Endothelial cell (in vitro differentiated cells): Measurements from ENCODE around the gene FEN1. TPM values are rescaled to one million over a fixed set of nuclear protein-coding genes. Genes with fewer than 3 reads are reported as not detected.
A peak's percentile ranks its signal among the peaks of the same experiment; 100 is the strongest.

Experiments
- DNase-seq: peaks from one replicate; pipeline ENCODE4 v3.0.0; 2021; ENCODE audit warnings: low spot score
- H3K27ac Mint-ChIP-seq: one replicate; pipeline ENCODE4 v1.8.0; 2021; ENCODE audit warnings: mixed read lengths, inconsistent platforms; ENCODE audit not compliant: unreplicated experiment
- H3K27me3 Mint-ChIP-seq: one replicate; pipeline ENCODE4 v1.8.0; 2021; ENCODE audit warnings: mild to moderate bottlenecking, moderate library complexity, mixed read lengths, inconsistent platforms; ENCODE audit not compliant: unreplicated experiment
- H3K36me3 Mint-ChIP-seq: one replicate; pipeline ENCODE4 v1.8.0; 2021; ENCODE audit warnings: mild to moderate bottlenecking, low read depth, mixed read lengths, inconsistent platforms; ENCODE audit not compliant: unreplicated experiment
- H3K4me1 Mint-ChIP-seq: one replicate; pipeline ENCODE4 v1.8.0; 2021; ENCODE audit warnings: mild to moderate bottlenecking, mixed read lengths, inconsistent platforms; ENCODE audit not compliant: unreplicated experiment
- H3K4me3 Mint-ChIP-seq: one replicate; pipeline ENCODE4 v1.8.0; 2021; ENCODE audit warnings: mild to moderate bottlenecking, mixed read lengths, inconsistent platforms; ENCODE audit not compliant: unreplicated experiment
- H3K9me3 Mint-ChIP-seq: one replicate; pipeline ENCODE4 v1.8.0; 2021; ENCODE audit warnings: mixed read lengths, inconsistent platforms; ENCODE audit not compliant: unreplicated experiment
- total RNA-seq: library from RNA; stranded (reverse); fragmentation: NEBNext Ultra II Directional; extraction: Animal tissue kit (Norgen Biotek cat#: 25700); gene quantifications from one replicate; pipeline ENCODE4 v1.2.1, GENCODE V29; 2021; ENCODE audit not compliant: unreplicated experiment
- TF ChIP-seq, protein P1 (sequence below): fragments of 200-600 bp; sonication (generic); IDR thresholded peaks from one replicate; pipeline ENCODE4 v1.5.0; 2021; ENCODE audit warnings: antibody characterized with exemption; ENCODE audit not compliant: unreplicated experiment

Gene FEN1
- total RNA-seq, 1 donor from 2014 or later = 22.0 TPM

GRCh38 chr11:61749591-61750217 lies 43.0 kb upstream of the FEN1 start:
- Mint-ChIP-seq H3K4me3 (no peak overlapping the region), H3K27me3 (peaks cover 20% of the 10 kb centered on the region), H3K36me3 (no peaks in the 10 kb centered on the region), H3K4me1 (peaks cover 7% of the 10 kb centered on the region), H3K9me3 (no peaks in the 10 kb centered on the region), H3K27ac (no peak overlapping the region)
- TF ChIP-seq, protein P1, sequence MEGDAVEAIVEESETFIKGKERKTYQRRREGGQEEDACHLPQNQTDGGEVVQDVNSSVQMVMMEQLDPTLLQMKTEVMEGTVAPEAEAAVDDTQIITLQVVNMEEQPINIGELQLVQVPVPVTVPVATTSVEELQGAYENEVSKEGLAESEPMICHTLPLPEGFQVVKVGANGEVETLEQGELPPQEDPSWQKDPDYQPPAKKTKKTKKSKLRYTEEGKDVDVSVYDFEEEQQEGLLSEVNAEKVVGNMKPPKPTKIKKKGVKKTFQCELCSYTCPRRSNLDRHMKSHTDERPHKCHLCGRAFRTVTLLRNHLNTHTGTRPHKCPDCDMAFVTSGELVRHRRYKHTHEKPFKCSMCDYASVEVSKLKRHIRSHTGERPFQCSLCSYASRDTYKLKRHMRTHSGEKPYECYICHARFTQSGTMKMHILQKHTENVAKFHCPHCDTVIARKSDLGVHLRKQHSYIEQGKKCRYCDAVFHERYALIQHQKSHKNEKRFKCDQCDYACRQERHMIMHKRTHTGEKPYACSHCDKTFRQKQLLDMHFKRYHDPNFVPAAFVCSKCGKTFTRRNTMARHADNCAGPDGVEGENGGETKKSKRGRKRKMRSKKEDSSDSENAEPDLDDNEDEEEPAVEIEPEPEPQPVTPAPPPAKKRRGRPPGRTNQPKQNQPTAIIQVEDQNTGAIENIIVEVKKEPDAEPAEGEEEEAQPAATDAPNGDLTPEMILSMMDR = no peak
- no peak for DNase-seq

DNA sequence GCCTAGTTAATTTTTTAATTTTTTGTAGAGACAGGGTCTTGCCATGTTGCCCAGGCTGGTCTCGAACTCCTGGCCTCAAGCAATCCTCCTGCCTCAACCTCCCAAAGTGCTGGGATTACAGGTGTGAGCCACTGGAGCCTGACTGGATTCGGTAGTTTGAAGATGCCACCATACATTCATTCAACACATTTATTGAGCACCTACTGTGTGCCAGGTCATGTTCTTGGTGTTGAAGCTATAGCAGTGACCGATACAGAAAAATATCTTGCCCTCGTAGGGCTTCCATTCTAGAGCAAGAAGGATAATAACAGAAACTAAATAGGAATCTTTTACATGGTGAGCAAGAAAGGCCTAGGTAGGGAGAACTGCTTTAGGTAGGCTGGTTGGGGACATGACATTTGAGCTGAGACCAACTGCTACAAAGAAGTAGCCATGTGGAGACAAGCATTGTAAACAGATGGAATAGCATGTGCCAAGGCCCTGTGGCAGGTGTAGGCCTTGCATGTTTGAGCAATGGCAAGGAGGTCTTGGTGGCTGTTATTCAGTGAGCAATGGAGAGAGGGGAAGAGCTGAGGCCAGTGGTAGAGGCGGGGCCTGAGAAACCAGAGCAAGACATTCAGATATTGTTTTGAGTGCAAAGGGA lies 42.0 kb upstream of the FEN1 start:
- peaks cover 24% of the 10 kb centered on the region for H3K27me3 Mint-ChIP-seq

GRCh38 chr11:61751384-61751783 lies 41.3 kb upstream of the FEN1 start:
- peaks cover 13% of the 10 kb centered on the region for H3K4me1 Mint-ChIP-seq
- H3K4me3 Mint-ChIP-seq = peak overlapping the region; percentile 12
- TF ChIP-seq, protein P1 = no peak
- H3K27me3 Mint-ChIP-seq = peaks cover 21% of the 10 kb centered on the region
- no peaks in the 10 kb centered on the region for H3K9me3 Mint-ChIP-seq
- no peak overlapping the region for H3K27ac Mint-ChIP-seq
- H3K36me3 Mint-ChIP-seq = no peaks in the 10 kb centered on the region
- no peak for DNase-seq

More for the DNA sequence above, 42.0 kb upstream of the FEN1 start:
- DNase-seq = no peak
- no peak overlapping the region for H3K27ac Mint-ChIP-seq
- H3K9me3 Mint-ChIP-seq = no peaks in the 10 kb centered on the region
- H3K4me3 Mint-ChIP-seq = peak overlapping the region; percentile 12
- TF ChIP-seq, protein P1 = no peak
- peaks cover 7% of the 10 kb centered on the region for H3K4me1 Mint-ChIP-seq
- no peaks in the 10 kb centered on the region for H3K36me3 Mint-ChIP-seq

DNA sequence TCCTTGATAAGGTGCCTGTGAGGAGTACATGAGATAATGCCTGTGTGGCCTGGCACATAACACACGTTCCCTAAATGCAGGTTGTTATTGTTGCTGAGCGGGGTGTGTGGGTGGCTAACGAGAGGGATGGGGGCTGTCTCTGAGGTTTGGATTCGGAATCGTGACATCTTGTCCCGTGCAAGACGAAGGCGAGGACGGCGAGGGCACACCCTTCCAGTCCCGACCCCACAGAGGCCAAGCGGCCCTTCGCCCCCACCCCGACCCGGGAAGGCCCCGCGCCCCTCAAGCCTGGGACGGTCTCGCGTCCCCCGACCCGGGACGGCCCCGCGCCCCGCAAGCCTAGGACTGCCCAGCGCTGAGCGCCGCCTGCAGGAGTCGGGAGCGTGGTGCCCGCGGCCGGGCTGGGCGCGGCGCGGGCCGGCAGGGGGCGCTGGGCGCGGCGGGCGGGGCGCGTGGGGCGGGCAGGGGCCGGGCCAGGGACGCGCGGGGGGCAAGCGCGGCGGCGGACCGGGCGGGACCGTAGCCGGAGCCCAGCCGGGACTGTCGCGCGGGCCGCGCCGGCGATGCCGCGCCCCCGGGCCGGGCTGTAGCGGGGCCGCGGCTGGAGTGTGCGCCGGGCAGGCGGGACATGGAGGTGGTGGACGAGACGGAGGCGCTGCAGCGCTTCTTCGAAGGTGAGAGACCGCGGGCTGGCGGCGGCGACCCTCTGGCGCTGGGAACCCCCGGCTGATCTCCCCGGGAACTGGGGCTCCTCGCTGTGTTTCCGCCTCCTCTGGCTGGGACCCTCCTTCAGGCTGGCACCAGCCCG lies 40.4 kb upstream of the FEN1 start, which contains the start of gene MYRF:
Gene MYRF, plus strand, starts transcription at position 520 of the 808 bp plus-strand sequence. Its CDS starts 109 bp downstream, at position 629.
- Mint-ChIP-seq H3K27ac (no peak within 1 kb of the TSS), H3K36me3 (no peaks in the 10 kb centered on the region), H3K4me3 (peak within 1 kb of the TSS; percentile 60), H3K4me1 (peaks cover 16% of the 10 kb centered on the region), H3K27me3 (peaks cover 22% of the 10 kb centered on the region), H3K9me3 (no peaks in the 10 kb centered on the region)
- TF ChIP-seq, protein P1 = peak; percentile 33
- DNase-seq = peak; percentile 84
